HepG2 (cell line): ENCODE results near the gene SLC12A9. TPM values are rescaled to one million over a fixed set of nuclear protein-coding genes. Genes with fewer than 3 reads are reported as not detected.

ENCODE experiments used
- BORCS8-MEF2B ChIP-seq: sonication (generic); formaldehyde crosslinking; IDR thresholded peaks from 2 replicates; pipeline ENCODE4 v1.8.0; 2022; ENCODE audit warnings: mild to moderate bottlenecking, missing genetic modification reagents
- ELF1 ChIP-seq: sonication (generic); formaldehyde crosslinking; IDR thresholded peaks from 2 replicates; pipeline ENCODE4 v1.4.0; 2020; ENCODE audit warnings: missing genetic modification reagents
- FIP1L1 ChIP-seq: fragments of 200-400 bp; formaldehyde crosslinking; IDR thresholded peaks from 2 replicates; pipeline ENCODE4 v1.6.1; 2018; ENCODE audit warnings: low read depth, mild to moderate bottlenecking, low read length, moderate library complexity, borderline replicate concordance; ENCODE audit not compliant: insufficient read depth
- MXD3 ChIP-seq: IDR thresholded peaks from 2 replicates; pipeline ENCODE4 v1.6.1; 2016; ENCODE audit warnings: mild to moderate bottlenecking, missing biosample characterization, missing genetic modification reagents
- PHF21A ChIP-seq: sonication (generic); formaldehyde crosslinking; IDR thresholded peaks from 2 replicates; pipeline ENCODE4 v1.5.0; 2020; ENCODE audit warnings: mild to moderate bottlenecking, missing genetic modification reagents
- PRPF4 ChIP-seq: fragments of 200-400 bp; formaldehyde crosslinking; IDR thresholded peaks from 2 replicates; pipeline ENCODE4 v1.6.1; 2016; ENCODE audit warnings: low read length, low read depth; ENCODE audit not compliant: poor library complexity, severe bottlenecking
- SP4 ChIP-seq: sonication (generic); formaldehyde crosslinking; IDR thresholded peaks from 2 replicates; pipeline ENCODE4 v1.8.1; 2023; ENCODE audit warnings: mild to moderate bottlenecking, missing genetic modification reagents
- TCF12 ChIP-seq, 2 experiments: fragments of 450-650 bp in 1 of 2; sonication (generic) in 1 of 2; formaldehyde crosslinking in 1 of 2; IDR thresholded peaks; 2 replicates each; pipeline versions ENCODE4 v1.6.1 to v1.8.0; 2017 to 2022; ENCODE audit warnings: antibody characterized with exemption in 1 of 2, mild to moderate bottlenecking in 1 of 2, missing genetic modification reagents in 1 of 2, moderate library complexity in 1 of 2
- THYN1 ChIP-seq: sonication (generic); formaldehyde crosslinking; IDR thresholded peaks from 2 replicates; pipeline ENCODE4 v1.8.1; 2023; ENCODE audit warnings: low read depth, mild to moderate bottlenecking, moderate library complexity, missing genetic modification reagents, borderline replicate concordance
- ZFP90 ChIP-seq: sonication (generic); formaldehyde crosslinking; IDR thresholded peaks from 2 replicates; pipeline ENCODE4 v1.8.0; 2022; ENCODE audit warnings: missing genetic modification reagents, mild to moderate bottlenecking, inconsistent platforms, borderline replicate concordance
- ZNF292 ChIP-seq: sonication (generic); formaldehyde crosslinking; IDR thresholded peaks from 2 replicates; pipeline ENCODE4 v1.8.1; 2022; ENCODE audit warnings: mild to moderate bottlenecking, low read depth, missing genetic modification reagents, borderline replicate concordance
- ZNF333 ChIP-seq: sonication (generic); formaldehyde crosslinking; IDR thresholded peaks from 2 replicates; pipeline ENCODE4 v1.4.0; 2020; ENCODE audit warnings: mild to moderate bottlenecking, missing genetic modification reagents, borderline replicate concordance
- ZNF446 ChIP-seq: sonication (generic); formaldehyde crosslinking; IDR thresholded peaks from 2 replicates; pipeline ENCODE4 v1.5.0; 2020; ENCODE audit warnings: mild to moderate bottlenecking, missing genetic modification reagents
- ZNF670 ChIP-seq: sonication (generic); formaldehyde crosslinking; IDR thresholded peaks from 2 replicates; pipeline ENCODE4 v1.8.0; 2022; ENCODE audit warnings: mild to moderate bottlenecking, missing genetic modification reagents, borderline replicate concordance
- ZNF713 ChIP-seq: sonication (generic); formaldehyde crosslinking; IDR thresholded peaks from 2 replicates; pipeline ENCODE4 v1.4.0; 2020; ENCODE audit warnings: mild to moderate bottlenecking, missing genetic modification reagents
- polyA plus RNA-seq, 8 experiments: library from polyadenylated mRNA; depleted of rRNA in 3 of 8; stranded (reverse) in 7 of 8; unstranded in 1 of 8; fragments of >200 nt; fragmentation: Illumina TruSeq in 4 of 8; extraction: Trizol in 4 of 8; gene quantifications; 2 replicates each; pipeline versions ENCODE4 v1.2.1 to v1.2.3, GENCODE V29; 2011 to 2016; ENCODE audit warnings: low read depth in 4 of 8, missing spikeins in 1 of 8, mixed read lengths in 1 of 8; ENCODE audit not compliant: insufficient read depth in 1 of 8
- total RNA-seq, 5 experiments: library from RNA; depleted of rRNA; stranded (reverse); fragments of >200 nt; fragmentation: Illumina TruSeq; extraction: Trizol; gene quantifications; 2 replicates each; pipeline ENCODE4 v1.2.3, GENCODE V29; 2016; ENCODE audit warnings: low read depth in 1 of 5
- TF ChIP-seq, protein P1 (sequence below): sonication (generic); formaldehyde crosslinking; IDR thresholded peaks from 2 replicates; pipeline ENCODE4 v1.9.0; 2021; ENCODE audit warnings: mild to moderate bottlenecking, missing genetic modification reagents
- TF ChIP-seq, protein P2 (sequence below): sonication (generic); formaldehyde crosslinking; IDR thresholded peaks from 2 replicates; pipeline ENCODE4 v1.9.0; 2022; ENCODE audit warnings: low read depth, missing genetic modification reagents

SLC12A9 gene
- total and polyA plus RNA-seq, 2 of the 13 experiments (the other 11 are each of a cell fraction or from before 2014, with no cell fraction given) = 8.7 to 16.6 TPM

- TF ChIP-seq PHF21A = peak; percentile 77; the same call in 1 of the 2 replicates
- TF ChIP-seq ZNF292 (CRISPR knock-in tag) = peak; percentile 5; the same call in 1 of the 2 replicates
- TF ChIP-seq, protein P1, sequence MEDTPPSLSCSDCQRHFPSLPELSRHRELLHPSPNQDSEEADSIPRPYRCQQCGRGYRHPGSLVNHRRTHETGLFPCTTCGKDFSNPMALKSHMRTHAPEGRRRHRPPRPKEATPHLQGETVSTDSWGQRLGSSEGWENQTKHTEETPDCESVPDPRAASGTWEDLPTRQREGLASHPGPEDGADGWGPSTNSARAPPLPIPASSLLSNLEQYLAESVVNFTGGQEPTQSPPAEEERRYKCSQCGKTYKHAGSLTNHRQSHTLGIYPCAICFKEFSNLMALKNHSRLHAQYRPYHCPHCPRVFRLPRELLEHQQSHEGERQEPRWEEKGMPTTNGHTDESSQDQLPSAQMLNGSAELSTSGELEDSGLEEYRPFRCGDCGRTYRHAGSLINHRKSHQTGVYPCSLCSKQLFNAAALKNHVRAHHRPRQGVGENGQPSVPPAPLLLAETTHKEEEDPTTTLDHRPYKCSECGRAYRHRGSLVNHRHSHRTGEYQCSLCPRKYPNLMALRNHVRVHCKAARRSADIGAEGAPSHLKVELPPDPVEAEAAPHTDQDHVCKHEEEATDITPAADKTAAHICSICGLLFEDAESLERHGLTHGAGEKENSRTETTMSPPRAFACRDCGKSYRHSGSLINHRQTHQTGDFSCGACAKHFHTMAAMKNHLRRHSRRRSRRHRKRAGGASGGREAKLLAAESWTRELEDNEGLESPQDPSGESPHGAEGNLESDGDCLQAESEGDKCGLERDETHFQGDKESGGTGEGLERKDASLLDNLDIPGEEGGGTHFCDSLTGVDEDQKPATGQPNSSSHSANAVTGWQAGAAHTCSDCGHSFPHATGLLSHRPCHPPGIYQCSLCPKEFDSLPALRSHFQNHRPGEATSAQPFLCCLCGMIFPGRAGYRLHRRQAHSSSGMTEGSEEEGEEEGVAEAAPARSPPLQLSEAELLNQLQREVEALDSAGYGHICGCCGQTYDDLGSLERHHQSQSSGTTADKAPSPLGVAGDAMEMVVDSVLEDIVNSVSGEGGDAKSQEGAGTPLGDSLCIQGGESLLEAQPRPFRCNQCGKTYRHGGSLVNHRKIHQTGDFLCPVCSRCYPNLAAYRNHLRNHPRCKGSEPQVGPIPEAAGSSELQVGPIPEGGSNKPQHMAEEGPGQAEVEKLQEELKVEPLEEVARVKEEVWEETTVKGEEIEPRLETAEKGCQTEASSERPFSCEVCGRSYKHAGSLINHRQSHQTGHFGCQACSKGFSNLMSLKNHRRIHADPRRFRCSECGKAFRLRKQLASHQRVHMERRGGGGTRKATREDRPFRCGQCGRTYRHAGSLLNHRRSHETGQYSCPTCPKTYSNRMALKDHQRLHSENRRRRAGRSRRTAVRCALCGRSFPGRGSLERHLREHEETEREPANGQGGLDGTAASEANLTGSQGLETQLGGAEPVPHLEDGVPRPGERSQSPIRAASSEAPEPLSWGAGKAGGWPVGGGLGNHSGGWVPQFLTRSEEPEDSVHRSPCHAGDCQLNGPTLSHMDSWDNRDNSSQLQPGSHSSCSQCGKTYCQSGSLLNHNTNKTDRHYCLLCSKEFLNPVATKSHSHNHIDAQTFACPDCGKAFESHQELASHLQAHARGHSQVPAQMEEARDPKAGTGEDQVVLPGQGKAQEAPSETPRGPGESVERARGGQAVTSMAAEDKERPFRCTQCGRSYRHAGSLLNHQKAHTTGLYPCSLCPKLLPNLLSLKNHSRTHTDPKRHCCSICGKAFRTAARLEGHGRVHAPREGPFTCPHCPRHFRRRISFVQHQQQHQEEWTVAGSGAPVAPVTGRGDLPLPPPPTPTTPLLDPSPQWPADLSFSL (CRISPR knock-in tag) = no peak
- TF ChIP-seq SP4 (CRISPR knock-in tag) = peak; percentile 88
- peak; percentile 66; the same call in 1 of the 2 replicates for TF ChIP-seq FIP1L1
- TF ChIP-seq, protein P2, sequence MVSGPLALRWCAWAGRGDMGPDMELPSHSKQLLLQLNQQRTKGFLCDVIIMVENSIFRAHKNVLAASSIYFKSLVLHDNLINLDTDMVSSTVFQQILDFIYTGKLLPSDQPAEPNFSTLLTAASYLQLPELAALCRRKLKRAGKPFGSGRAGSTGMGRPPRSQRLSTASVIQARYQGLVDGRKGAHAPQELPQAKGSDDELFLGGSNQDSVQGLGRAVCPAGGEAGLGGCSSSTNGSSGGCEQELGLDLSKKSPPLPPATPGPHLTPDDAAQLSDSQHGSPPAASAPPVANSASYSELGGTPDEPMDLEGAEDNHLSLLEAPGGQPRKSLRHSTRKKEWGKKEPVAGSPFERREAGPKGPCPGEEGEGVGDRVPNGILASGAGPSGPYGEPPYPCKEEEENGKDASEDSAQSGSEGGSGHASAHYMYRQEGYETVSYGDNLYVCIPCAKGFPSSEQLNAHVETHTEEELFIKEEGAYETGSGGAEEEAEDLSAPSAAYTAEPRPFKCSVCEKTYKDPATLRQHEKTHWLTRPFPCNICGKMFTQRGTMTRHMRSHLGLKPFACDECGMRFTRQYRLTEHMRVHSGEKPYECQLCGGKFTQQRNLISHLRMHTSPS = no peak
- no peak for TF ChIP-seq ZNF670 (CRISPR knock-in tag)
- TF ChIP-seq ZNF333 (CRISPR knock-in tag) = 0 out of 2 replicates have a peak, but pooled peaks have one; percentile 77
- TF ChIP-seq TCF12 (IDR thresholded peaks at IDR 0.05) = no peak
- peak; percentile 68; the same call in 1 of the 2 replicates for TF ChIP-seq TCF12 (CRISPR knock-in tag; IDR thresholded peaks at IDR 0.05)
- peak; percentile 62; the same call in 1 of the 2 replicates for TF ChIP-seq ZNF713 (CRISPR knock-in tag)
- TF ChIP-seq ELF1 = peak; percentile 92
- TF ChIP-seq BORCS8-MEF2B = peak; percentile 91
- no peak for TF ChIP-seq ZNF446 (CRISPR knock-in tag)
- peak; percentile 88; the same call in 1 of the 2 replicates for TF ChIP-seq ZFP90 (CRISPR knock-in tag)
- TF ChIP-seq THYN1 (CRISPR knock-in tag) = no peak
- TF ChIP-seq PRPF4 = no peak
- no peak for TF ChIP-seq MXD3 (CRISPR knock-in tag)
Measured at GRCh38 chr7:100874577-100875355, 22.3 kb downstream of the SLC12A9 start, which contains the start of gene SRRT (continued).
